ENCODE data around the gene WDR81. TPM values are rescaled to one million over a fixed set of nuclear protein-coding genes. Genes with fewer than 3 reads are reported as not detected.

The WDR81 gene
- total RNA-seq, 1 experiment from 2014 or later, result 10.8 TPM

DNA sequence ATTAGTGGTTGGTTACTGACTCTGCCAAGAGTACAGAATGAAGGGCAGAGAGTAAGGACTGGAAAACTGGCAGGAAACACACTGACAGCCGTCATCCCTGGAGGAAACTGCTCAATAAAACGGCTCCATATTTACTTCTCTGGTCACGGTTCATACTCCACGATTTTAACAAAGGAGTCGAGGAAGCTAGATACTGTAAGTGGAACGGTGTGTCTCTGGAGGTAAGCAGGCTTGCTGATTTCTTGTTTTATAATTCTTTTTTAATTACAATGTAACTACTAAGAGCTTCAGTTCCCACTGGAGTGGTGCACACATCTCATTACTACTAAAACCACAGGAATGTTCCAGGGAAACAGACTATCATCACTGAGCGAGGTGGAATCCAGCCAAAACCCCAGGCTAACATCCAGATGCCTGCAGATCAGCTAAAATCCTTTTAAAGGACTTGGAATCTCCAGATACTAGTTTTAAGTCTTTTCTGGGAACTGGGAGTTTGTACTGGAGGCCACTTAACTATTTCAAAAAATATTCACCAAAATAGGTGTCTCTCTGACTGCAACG lies 55.1 kb downstream of the WDR81 start:
- DNase-seq (ENCODE audit: low read depth in 1 of 2, low spot score in 2 of 2), result peak; percentile 80 to 85
- peaks cover 15% of the 10 kb centered on the region for H3K4me1 ChIP-seq (replicated peaks)
- H3K36me3 ChIP-seq, result peaks cover 32% of the 10 kb centered on the region
- H3K27ac ChIP-seq, result peak overlapping the region; percentile 62
- no peak overlapping the region for H3K4me3 ChIP-seq
- H3K27me3 ChIP-seq (replicated peaks), result no peaks in the 10 kb centered on the region
- H3K9me3 ChIP-seq (replicated peaks), result no peaks in the 10 kb centered on the region

DNA sequence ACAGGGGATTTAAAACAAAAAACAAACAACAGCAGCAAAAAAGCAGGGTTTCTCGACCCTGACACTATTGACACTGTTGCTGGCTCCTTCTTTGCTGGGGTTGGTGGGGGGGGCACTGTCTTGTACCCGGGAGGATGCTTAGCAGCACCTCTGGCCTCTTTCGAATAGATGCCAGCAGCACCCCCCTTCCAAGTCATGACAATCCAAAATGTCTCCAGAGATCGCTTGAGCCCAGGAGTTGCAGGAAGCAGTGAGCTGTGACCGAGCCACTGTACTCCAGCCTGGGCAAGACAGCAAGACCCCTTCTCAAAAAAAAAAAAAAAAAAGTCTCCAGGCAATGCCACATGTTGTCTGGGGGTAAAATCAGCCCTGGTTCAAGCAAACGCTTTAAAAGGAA lies 57.7 kb downstream of the WDR81 start:
- no peaks in the 10 kb centered on the region for H3K9me3 ChIP-seq (replicated peaks)
- peaks cover 18% of the 10 kb centered on the region for H3K4me1 ChIP-seq (replicated peaks)
- peaks cover 46% of the 10 kb centered on the region for H3K36me3 ChIP-seq
- H3K27me3 ChIP-seq (replicated peaks), result no peaks in the 10 kb centered on the region
- no peak overlapping the region for H3K4me3 ChIP-seq
- no peak for DNase-seq (ENCODE audit: low read depth in 1 of 2, low spot score in 2 of 2)
- no peak overlapping the region for H3K27ac ChIP-seq

DNA sequence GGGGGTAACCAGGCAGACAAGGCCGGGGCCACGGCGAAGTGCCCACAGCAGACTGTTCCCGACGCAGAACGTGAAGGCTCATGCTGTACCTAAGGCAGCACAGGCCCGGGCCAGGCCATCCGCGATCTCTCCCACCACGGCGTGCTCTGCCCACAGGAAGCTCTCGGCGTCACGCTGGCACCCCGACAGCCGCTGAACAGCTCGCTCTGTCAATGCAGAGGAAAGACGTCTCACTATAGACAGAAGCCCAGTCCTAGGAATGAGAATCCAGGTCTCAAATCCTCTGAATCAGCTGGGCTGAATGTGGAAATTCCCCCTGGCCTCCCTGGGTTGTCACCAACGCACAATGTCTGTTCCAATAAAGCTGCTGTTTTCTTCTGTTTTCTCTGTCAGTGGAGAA lies 58.8 kb downstream of the WDR81 start:
- Histone ChIP-seq H3K27ac (no peak overlapping the region), H3K9me3 (replicated peaks) (no peaks in the 10 kb centered on the region), H3K27me3 (replicated peaks) (no peaks in the 10 kb centered on the region), H3K36me3 (peaks cover 42% of the 10 kb centered on the region), H3K4me1 (replicated peaks) (peaks cover 27% of the 10 kb centered on the region), H3K4me3 (no peak overlapping the region)
- DNase-seq (ENCODE audit: low read depth in 1 of 2, low spot score in 2 of 2), result no peak

DNA sequence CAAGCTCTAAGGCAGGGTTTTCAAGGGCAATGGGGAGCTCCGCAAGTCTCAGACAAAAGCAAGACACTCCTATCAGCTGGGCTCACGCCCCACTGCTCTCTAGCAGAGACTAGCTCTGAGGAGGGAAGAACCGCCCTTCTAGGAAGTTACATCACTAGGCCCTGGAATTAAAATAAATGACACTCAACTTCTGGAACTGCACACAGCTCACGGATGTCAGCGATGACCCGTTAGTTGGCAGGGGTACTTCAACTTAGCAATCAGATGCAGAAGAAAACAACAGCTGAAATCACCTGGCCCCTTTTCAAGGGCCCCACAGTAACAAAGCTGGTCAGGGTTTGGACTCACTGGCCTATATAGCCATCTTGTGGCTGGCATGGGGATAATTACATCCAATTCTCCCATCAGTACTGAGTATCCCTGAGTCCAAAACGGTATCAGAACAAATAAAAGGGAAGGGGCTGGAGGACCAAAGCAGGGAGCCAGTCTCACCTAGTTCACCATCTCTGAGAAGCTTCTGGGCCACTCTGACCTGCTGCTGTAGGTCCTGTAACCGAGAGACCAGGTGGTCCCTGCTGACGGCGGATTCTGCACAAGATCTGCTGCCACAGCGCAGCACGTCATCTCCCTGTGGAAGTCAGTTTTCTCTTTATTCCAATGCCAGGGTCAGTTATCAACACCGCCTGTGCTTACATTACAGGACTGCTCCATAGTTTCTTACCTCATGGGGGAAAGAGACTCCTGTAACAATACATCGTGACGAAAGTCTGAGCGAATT lies 59.5 kb downstream of the WDR81 start:
- no peaks in the 10 kb centered on the region for H3K27me3 ChIP-seq (replicated peaks)
- H3K36me3 ChIP-seq, result peaks cover 39% of the 10 kb centered on the region
- peaks cover 27% of the 10 kb centered on the region for H3K4me1 ChIP-seq (replicated peaks)
- H3K9me3 ChIP-seq (replicated peaks), result no peaks in the 10 kb centered on the region
- peak in 1 of 2 experiments; percentile 28 for DNase-seq (ENCODE audit: low read depth in 1 of 2, low spot score in 2 of 2)
- no peak overlapping the region for H3K4me3 ChIP-seq
- H3K27ac ChIP-seq, result no peak overlapping the region

DNA sequence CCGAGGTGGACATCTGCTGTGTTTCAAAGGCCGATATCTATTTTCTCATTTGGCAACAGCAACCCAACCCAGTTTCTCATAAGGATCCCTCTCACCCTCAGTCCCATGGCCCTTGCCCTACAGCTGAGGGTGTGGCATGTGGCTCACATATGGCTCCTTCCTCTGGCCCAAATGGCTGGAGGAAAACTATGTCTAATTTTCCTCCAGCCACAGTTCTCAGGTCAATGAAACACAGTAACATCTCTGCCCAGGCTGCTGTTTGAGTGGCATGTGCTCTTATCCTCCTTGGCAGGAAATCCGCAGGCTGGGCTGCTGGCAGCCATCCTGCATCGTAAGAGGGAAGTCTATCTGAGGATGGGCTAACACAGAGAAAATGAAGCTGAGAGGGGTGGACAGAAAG lies 61.4 kb downstream of the WDR81 start:
- Histone ChIP-seq H3K27ac (no peak overlapping the region), H3K36me3 (peaks cover 39% of the 10 kb centered on the region), H3K9me3 (replicated peaks) (no peaks in the 10 kb centered on the region), H3K4me3 (no peak overlapping the region), H3K4me1 (replicated peaks) (peaks cover 12% of the 10 kb centered on the region), H3K27me3 (replicated peaks) (no peaks in the 10 kb centered on the region)
- DNase-seq (ENCODE audit: low read depth in 1 of 2, low spot score in 2 of 2), result no peak

DNA sequence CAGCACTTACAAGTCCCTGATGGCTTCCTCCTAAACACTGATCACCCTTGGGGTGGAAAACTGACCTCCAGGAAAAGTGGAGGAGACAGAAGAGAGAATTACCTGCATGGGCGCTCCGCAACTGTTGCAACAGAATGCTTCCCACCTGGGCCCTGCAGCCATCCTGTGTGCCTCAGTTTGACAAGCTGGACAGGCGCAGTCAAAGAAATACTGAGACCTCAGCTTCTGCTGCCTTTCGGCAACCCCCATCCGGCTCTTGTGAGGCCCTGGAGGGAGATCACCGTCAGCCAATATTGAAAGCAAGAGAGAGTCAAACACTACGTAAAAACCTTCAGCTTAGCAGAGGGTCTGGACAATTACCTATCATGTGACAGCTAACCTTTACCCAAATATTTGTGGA lies 62.2 kb downstream of the WDR81 start:
- Histone ChIP-seq H3K9me3 (replicated peaks) (no peaks in the 10 kb centered on the region), H3K4me3 (no peak overlapping the region), H3K4me1 (replicated peaks) (peaks cover 12% of the 10 kb centered on the region), H3K27ac (0 out of 2 replicates have a peak overlapping the region, but pooled peaks have one; percentile 48), H3K27me3 (replicated peaks) (no peaks in the 10 kb centered on the region), H3K36me3 (peaks cover 34% of the 10 kb centered on the region)
- no peak for DNase-seq (ENCODE audit: low read depth in 1 of 2, low spot score in 2 of 2)

DNA sequence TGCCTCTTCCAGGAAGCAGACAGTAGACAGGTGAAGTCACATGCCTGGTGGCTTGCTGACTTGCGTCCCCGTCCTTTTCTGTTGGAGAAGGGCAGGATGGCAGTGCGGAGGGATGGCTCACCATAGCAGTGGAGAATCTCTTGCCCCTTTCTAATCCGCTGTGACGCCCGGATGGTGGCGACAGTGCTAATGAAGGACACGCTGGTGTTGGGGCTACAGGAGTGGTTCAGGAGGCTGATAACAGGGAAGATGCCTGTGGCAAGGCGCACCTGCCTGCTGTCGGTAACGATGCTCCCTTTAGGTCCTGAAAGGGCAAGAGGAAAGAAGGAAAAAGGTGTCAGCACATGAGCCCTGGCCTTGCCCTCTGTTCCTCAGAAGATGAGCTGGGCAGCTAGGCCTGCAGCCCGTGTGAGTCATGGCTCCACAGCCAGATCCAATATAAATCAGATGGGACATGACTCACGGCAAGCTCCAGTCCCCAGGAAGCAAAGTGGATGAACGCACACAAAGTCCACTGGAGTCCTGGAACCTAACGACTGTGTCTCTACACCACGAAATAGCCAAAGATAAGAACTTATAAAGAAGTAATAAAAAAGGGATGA lies 62.9 kb downstream of the WDR81 start:
- no peaks in the 10 kb centered on the region for H3K27me3 ChIP-seq (replicated peaks)
- H3K4me3 ChIP-seq, result no peak overlapping the region
- H3K36me3 ChIP-seq, result peaks cover 30% of the 10 kb centered on the region
- H3K9me3 ChIP-seq (replicated peaks), result no peaks in the 10 kb centered on the region
- H3K4me1 ChIP-seq (replicated peaks), result peaks cover 12% of the 10 kb centered on the region
- peak; percentile 62 to 83 for DNase-seq (ENCODE audit: low read depth in 1 of 2, low spot score in 2 of 2)
- peak overlapping the region; percentile 48 for H3K27ac ChIP-seq

Other genes starting within 250 kb of the WDR81 start
- gene MYO1C, start 232.0 kb upstream of the WDR81 start, total RNA-seq (2014; rRNA removed; shearing (Covaris generic)), result 113 and 155 TPM in 2 replicates
- 18.1 and 34.4 TPM in 2 replicates for gene INPP5K, start 208.1 kb upstream of the WDR81 start, total RNA-seq (2014; rRNA removed; shearing (Covaris generic))
- gene PITPNA, start 161.9 kb upstream of the WDR81 start, total RNA-seq (2014; rRNA removed; shearing (Covaris generic)), result 15.7 and 37.8 TPM in 2 replicates
- 2.0 and 3.4 TPM in 2 replicates for gene SLC43A2, start 95.9 kb upstream of the WDR81 start, total RNA-seq (2014; rRNA removed; shearing (Covaris generic))
- 0.16 TPM in 2 replicates for gene SCARF1, start 79.0 kb upstream of the WDR81 start, total RNA-seq (2014; rRNA removed; shearing (Covaris generic))
- 0.22 and 1.0 TPM in 2 replicates for gene RILP, start 74.8 kb upstream of the WDR81 start, total RNA-seq (2014; rRNA removed; shearing (Covaris generic))
- 47.1 and 73.3 TPM in 2 replicates for gene PRPF8, start 39.8 kb upstream of the WDR81 start, total RNA-seq (2014; rRNA removed; shearing (Covaris generic))
- 0.34 and 0.95 TPM in 2 replicates for gene TLCD2, start 14.3 kb upstream of the WDR81 start, total RNA-seq (2014; rRNA removed; shearing (Covaris generic))
- gene SERPINF2, start 18.2 kb downstream of the WDR81 start, total RNA-seq (2014; rRNA removed; shearing (Covaris generic)), result not detected in 2 replicates
- gene SERPINF1, start 37.4 kb downstream of the WDR81 start, total RNA-seq (2014; rRNA removed; shearing (Covaris generic)), result not detected in 2 replicates
- 6.3 and 8.3 TPM in 2 replicates for gene SMYD4, start 105.2 kb downstream of the WDR81 start, total RNA-seq (2014; rRNA removed; shearing (Covaris generic))
- 24.2 and 34.3 TPM in 2 replicates for gene RPA1, start 105.3 kb downstream of the WDR81 start, total RNA-seq (2014; rRNA removed; shearing (Covaris generic))

All from SJSA1 (cell line).